Activated T-helper 1 cell treated with anti-CD3 and anti-CD28 coated beads, Interleukin-12 subunit alpha, Interleukin-12 subunit beta, Interleukin-2, Interleukin-4 antibody, amounts not matched to agents 30 ng/mL and 10 ng/mL and 1 ng/mL, durations not matched to agents 14 hours and 24 hours and 36 hours (primary cell): Measurements from ENCODE around the gene ARMC8. TPM values are rescaled to one million over a fixed set of nuclear protein-coding genes. Genes with fewer than 3 reads are reported as not detected.

ENCODE experiments used
- DNase-seq: peaks from one replicate; pipeline ENCODE4 v3.0.0; 2021; ENCODE audit warnings: low spot score
- H3K27ac Mint-ChIP-seq: one replicate; pipeline ENCODE4 v1.8.0; 2021; ENCODE audit warnings: mild to moderate bottlenecking, mixed read lengths
- H3K27me3 Mint-ChIP-seq: one replicate; pipeline ENCODE4 v1.8.0; 2022; ENCODE audit warnings: mild to moderate bottlenecking, moderate library complexity, mixed read lengths; ENCODE audit not compliant: insufficient read depth
- H3K36me3 Mint-ChIP-seq: one replicate; pipeline ENCODE4 v1.8.0; 2021; ENCODE audit warnings: low read depth, mixed read lengths
- H3K4me1 Mint-ChIP-seq: one replicate; pipeline ENCODE4 v1.8.0; 2021; ENCODE audit warnings: low read depth, mixed read lengths
- H3K4me3 Mint-ChIP-seq: one replicate; pipeline ENCODE4 v1.8.0; 2021; ENCODE audit warnings: mild to moderate bottlenecking, moderate library complexity, mixed read lengths
- H3K9me3 Mint-ChIP-seq: one replicate; pipeline ENCODE4 v1.8.0; 2021; ENCODE audit warnings: mixed read lengths
- intact Hi-C: fragments of 100-400 bp; cut with micrococcal nuclease; formaldehyde crosslinking; loops from one replicate; pipeline ENCODE4 v1.15.1; 2024
- total RNA-seq: library from RNA; stranded (reverse); gene quantifications from 2 replicates; pipeline ENCODE4 v1.2.3, GENCODE V29; 2022

ARMC8 gene
- total RNA-seq, 1 donor from 2014 or later, result 42.9 TPM

GRCh38 chr3:138203938-138204337 is 16.8 kb downstream of the ARMC8 start:
- H3K4me1 Mint-ChIP-seq, result peaks cover 22% of the 10 kb centered on the region
- peaks cover 9% of the 10 kb centered on the region for H3K36me3 Mint-ChIP-seq
- no peaks in the 10 kb centered on the region for H3K9me3 Mint-ChIP-seq
- DNase-seq, result no peak
- intact Hi-C loops, result no loop called here
- H3K27ac Mint-ChIP-seq, result no peak overlapping the region
- H3K27me3 Mint-ChIP-seq, result no peaks in the 10 kb centered on the region
- no peak overlapping the region for H3K4me3 Mint-ChIP-seq

GRCh38 chr3:138205527-138205926 is 18.4 kb downstream of the ARMC8 start:
- H3K4me1 Mint-ChIP-seq, result peaks cover 12% of the 10 kb centered on the region
- no peaks in the 10 kb centered on the region for H3K9me3 Mint-ChIP-seq
- peaks cover 8% of the 10 kb centered on the region for H3K36me3 Mint-ChIP-seq
- DNase-seq, result no peak
- no peak overlapping the region for H3K27ac Mint-ChIP-seq
- H3K4me3 Mint-ChIP-seq, result no peak overlapping the region
- intact Hi-C loops, result no loop called here
- no peaks in the 10 kb centered on the region for H3K27me3 Mint-ChIP-seq

DNA sequence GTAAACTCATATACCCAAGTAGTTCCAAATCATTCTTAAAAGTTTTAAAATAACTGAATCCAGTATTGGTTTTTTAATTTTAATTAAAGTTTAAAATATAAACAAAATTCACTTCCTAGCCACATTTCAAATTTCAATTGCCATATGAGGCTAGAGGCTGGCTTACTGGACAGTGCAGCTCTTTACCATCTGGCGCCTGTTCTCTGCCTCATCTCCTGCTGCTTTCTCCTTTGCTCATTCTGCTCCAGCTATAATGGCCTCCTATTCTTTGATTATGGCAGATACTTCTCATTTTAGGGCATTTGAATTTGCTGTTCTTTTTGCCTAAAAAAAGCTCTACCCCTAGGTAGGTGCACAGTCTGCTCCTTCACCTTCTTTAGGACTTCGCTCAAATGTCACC is 19.1 kb downstream of the ARMC8 start:
- no peak overlapping the region for H3K4me3 Mint-ChIP-seq
- H3K27ac Mint-ChIP-seq, result no peak overlapping the region
- no peaks in the 10 kb centered on the region for H3K27me3 Mint-ChIP-seq
- DNase-seq, result no peak
- H3K36me3 Mint-ChIP-seq, result peaks cover 9% of the 10 kb centered on the region
- intact Hi-C loops, result no loop called here
- H3K4me1 Mint-ChIP-seq, result peaks cover 12% of the 10 kb centered on the region
- no peaks in the 10 kb centered on the region for H3K9me3 Mint-ChIP-seq

DNA sequence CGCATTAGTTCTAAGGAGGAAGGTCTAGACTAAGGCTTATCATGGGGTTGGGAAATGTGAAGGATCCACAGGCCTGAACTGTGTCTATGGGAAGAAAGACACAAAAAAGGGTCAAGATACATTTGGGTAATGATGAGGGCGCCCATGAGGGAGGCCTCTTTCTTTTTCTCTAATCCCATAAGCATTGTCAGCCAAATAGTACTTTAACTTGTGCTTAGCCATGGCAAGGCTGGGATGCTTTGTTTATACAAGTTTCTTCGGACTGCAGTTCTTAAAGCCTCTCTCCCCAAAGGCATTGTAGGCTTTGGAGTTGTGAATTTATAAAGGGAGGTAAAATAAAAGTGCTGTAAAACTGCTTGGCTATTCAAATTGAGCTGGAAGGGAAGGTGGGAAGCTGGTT is 23.4 kb downstream of the ARMC8 start:
- Mint-ChIP-seq H3K27me3 (no peaks in the 10 kb centered on the region), H3K27ac (no peak overlapping the region), H3K36me3 (peaks cover 20% of the 10 kb centered on the region), H3K4me3 (no peak overlapping the region), H3K9me3 (no peaks in the 10 kb centered on the region), H3K4me1 (no peaks in the 10 kb centered on the region)
- DNase-seq, result no peak
- intact Hi-C loops, result no loop called here

- no peak overlapping the region for H3K4me3 Mint-ChIP-seq
- H3K36me3 Mint-ChIP-seq, result peaks cover 20% of the 10 kb centered on the region
- H3K4me1 Mint-ChIP-seq, result no peaks in the 10 kb centered on the region
- no peaks in the 10 kb centered on the region for H3K27me3 Mint-ChIP-seq
- intact Hi-C loops, result no loop called here
- no peak overlapping the region for H3K27ac Mint-ChIP-seq
- H3K9me3 Mint-ChIP-seq, result no peaks in the 10 kb centered on the region
- no peak for DNase-seq
Measured at GRCh38 chr3:138213398-138214085, 26.4 kb downstream of the ARMC8 start.

DNA sequence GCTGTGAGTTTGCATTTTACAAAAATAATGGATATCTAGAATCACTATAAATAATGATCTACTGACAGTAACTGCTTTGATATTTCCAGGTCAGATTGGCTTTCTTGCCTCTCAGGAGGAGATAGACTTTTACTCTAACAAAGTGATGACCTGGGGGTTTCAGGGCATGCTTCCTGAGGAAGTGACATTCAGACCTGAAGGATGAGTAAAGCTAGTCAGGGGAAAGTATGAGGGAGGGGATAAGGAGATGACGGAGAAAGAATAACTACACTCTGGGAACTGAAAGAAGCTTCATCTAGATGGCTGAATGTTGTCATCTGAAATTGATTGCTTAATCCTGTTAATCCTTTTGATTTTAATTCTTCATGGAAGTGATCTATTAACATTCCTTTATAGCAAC is 32.2 kb downstream of the ARMC8 start:
- intact Hi-C loops, result loop anchor here (2.0 kb wide), 1 partner anchor 30 kb away; no protein-coding TSS in a partner anchor
- Mint-ChIP-seq H3K4me1 (peaks cover 25% of the 10 kb centered on the region), H3K9me3 (no peaks in the 10 kb centered on the region), H3K36me3 (peaks cover 20% of the 10 kb centered on the region), H3K27me3 (no peaks in the 10 kb centered on the region), H3K27ac (no peak overlapping the region), H3K4me3 (no peak overlapping the region)
- DNase-seq, result no peak

DNA sequence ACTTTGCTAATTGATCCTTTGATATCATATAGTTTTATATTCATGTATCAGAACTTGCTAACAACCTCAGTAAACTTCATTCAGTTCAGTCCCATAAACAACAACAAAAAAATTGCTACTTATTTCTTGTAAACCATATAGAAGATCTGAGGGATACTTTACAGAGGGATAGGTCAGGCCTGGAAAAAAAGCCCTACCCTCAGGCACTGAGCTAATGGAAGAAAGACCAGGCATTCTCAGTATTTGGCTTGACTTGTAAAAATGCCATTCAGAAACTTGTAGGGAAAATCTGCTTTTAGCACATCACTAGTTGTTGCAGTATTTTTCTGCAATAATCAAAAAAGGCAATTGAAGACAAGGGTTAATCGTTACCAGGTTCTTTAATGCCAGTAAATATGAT is 33.1 kb downstream of the ARMC8 start:
- H3K4me3 Mint-ChIP-seq, result no peak overlapping the region
- intact Hi-C loops, result no loop called here
- peaks cover 25% of the 10 kb centered on the region for H3K4me1 Mint-ChIP-seq
- no peak overlapping the region for H3K27ac Mint-ChIP-seq
- H3K36me3 Mint-ChIP-seq, result peaks cover 22% of the 10 kb centered on the region
- H3K9me3 Mint-ChIP-seq, result no peaks in the 10 kb centered on the region
- no peak for DNase-seq
- H3K27me3 Mint-ChIP-seq, result no peaks in the 10 kb centered on the region

- peaks cover 27% of the 10 kb centered on the region for H3K36me3 Mint-ChIP-seq
- H3K4me3 Mint-ChIP-seq, result no peak overlapping the region
- H3K27ac Mint-ChIP-seq, result no peak overlapping the region
- peaks cover 25% of the 10 kb centered on the region for H3K4me1 Mint-ChIP-seq
- no peaks in the 10 kb centered on the region for H3K9me3 Mint-ChIP-seq
- DNase-seq, result no peak
- H3K27me3 Mint-ChIP-seq, result no peaks in the 10 kb centered on the region
- intact Hi-C loops, result no loop called here
Measured at GRCh38 chr3:138220788-138221187, 33.7 kb downstream of the ARMC8 start.

GRCh38 chr3:138222131-138222941 is 35.2 kb downstream of the ARMC8 start:
- intact Hi-C loops, result no loop called here
- H3K27ac Mint-ChIP-seq, result peak overlapping the region; percentile 18
- H3K9me3 Mint-ChIP-seq, result no peaks in the 10 kb centered on the region
- peaks cover 33% of the 10 kb centered on the region for H3K36me3 Mint-ChIP-seq
- H3K4me3 Mint-ChIP-seq, result no peak overlapping the region
- peaks cover 25% of the 10 kb centered on the region for H3K4me1 Mint-ChIP-seq
- no peaks in the 10 kb centered on the region for H3K27me3 Mint-ChIP-seq
- DNase-seq, result no peak

DNA sequence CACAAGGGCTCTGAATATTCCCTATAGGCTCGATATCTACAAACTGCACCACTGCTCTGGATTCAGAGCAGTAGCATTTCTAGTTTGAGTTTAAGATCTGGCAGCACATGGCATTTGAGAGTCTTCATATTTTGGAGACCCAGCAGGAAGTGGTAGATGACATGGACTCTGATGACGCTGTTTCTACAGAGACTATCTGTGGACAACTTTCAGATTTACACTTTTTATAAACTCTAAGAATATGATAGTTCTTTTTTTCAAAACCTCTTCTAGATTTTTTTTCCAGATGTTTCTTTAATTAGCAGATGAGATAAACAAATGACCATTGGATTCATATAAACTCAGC is 35.8 kb downstream of the ARMC8 start:
- DNase-seq, result no peak
- peaks cover 25% of the 10 kb centered on the region for H3K4me1 Mint-ChIP-seq
- intact Hi-C loops, result no loop called here
- no peaks in the 10 kb centered on the region for H3K27me3 Mint-ChIP-seq
- H3K9me3 Mint-ChIP-seq, result no peaks in the 10 kb centered on the region
- no peak overlapping the region for H3K4me3 Mint-ChIP-seq
- H3K27ac Mint-ChIP-seq, result peak overlapping the region; percentile 18
- peaks cover 36% of the 10 kb centered on the region for H3K36me3 Mint-ChIP-seq

DNA sequence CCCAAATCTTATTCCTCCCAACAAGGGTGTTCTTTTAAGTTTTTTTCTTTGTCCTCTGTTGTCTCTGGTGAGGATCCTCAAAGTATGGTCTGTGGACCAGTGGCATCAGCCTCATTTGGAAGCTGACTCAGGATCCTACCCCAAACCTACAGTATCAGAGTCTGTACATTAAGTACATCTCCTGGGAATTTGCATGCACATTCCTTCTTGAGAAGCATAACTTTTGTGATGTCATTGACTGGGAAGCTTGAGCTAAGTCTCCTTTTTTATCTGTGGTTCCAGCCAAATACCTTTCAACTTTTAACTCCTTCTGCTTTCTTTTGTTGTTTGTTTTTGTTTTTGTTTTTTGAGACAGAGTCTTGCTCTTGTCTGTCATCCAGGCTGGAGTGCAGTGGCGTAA is 40.5 kb downstream of the ARMC8 start:
- no peak for DNase-seq
- intact Hi-C loops, result no loop called here
- no peak overlapping the region for H3K27ac Mint-ChIP-seq
- no peak overlapping the region for H3K4me3 Mint-ChIP-seq
- H3K27me3 Mint-ChIP-seq, result no peaks in the 10 kb centered on the region
- no peaks in the 10 kb centered on the region for H3K9me3 Mint-ChIP-seq
- peaks cover 14% of the 10 kb centered on the region for H3K4me1 Mint-ChIP-seq
- H3K36me3 Mint-ChIP-seq, result peaks cover 47% of the 10 kb centered on the region

- H3K27me3 Mint-ChIP-seq, result no peaks in the 10 kb centered on the region
- DNase-seq, result no peak
- no peak overlapping the region for H3K27ac Mint-ChIP-seq
- no peaks in the 10 kb centered on the region for H3K9me3 Mint-ChIP-seq
- no peak overlapping the region for H3K4me3 Mint-ChIP-seq
- peaks cover 37% of the 10 kb centered on the region for H3K36me3 Mint-ChIP-seq
- intact Hi-C loops, result no loop called here
- H3K4me1 Mint-ChIP-seq, result peaks cover 12% of the 10 kb centered on the region
Measured at GRCh38 chr3:138230525-138230924, 43.4 kb downstream of the ARMC8 start.

DNA sequence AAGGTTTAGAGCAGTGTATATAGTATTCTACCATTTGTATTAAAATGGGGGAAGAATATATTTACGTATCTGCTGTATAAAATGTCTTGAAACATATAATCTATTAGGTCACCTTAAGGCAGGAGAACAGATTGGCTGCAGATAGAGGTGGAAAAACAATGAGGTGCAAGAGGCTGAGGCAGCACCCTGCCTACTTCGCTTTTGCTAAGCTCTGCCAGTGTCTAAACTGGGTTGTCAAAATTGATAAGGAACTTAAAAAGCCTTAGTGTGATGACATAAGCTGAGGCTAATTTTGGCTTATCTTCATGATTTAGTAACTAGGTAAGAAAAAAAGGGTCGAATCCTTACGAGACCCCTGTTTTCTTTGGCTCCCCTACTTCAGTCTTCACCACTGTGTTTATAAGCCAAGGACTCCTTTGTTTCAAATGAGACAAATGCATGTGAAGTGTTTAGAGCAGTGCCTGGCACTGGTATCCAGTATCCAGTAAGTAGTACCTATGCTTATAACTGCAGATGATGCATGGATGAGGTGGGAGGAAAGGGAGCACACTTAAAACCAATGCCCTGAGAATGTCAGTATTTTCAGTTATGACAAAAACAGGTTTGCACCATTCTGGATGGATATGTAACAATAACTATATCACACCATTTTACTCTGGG is 45.7 kb downstream of the ARMC8 start:
- no peak overlapping the region for H3K4me3 Mint-ChIP-seq
- no peaks in the 10 kb centered on the region for H3K9me3 Mint-ChIP-seq
- no peak for DNase-seq
- H3K4me1 Mint-ChIP-seq, result peaks cover 12% of the 10 kb centered on the region
- H3K27me3 Mint-ChIP-seq, result no peaks in the 10 kb centered on the region
- no peak overlapping the region for H3K27ac Mint-ChIP-seq
- H3K36me3 Mint-ChIP-seq, result peaks cover 34% of the 10 kb centered on the region
- intact Hi-C loops, result no loop called here
